HCT116 (cell line): ENCODE data around the gene SCGB3A2. TPM values are rescaled to one million over a fixed set of nuclear protein-coding genes. Genes with fewer than 3 reads are reported as not detected.

Experiments used
- ATAC-seq: fragments of 200-7000 bp; cut with Tn5 transposase; 2 replicates; pipeline ENCODE4 v1.9.1; 2020; ENCODE audit warnings: mild to moderate bottlenecking, moderate library complexity
- Bru-seq: library from RNA; stranded (reverse); fragments of 400-500 nt; gene quantifications from one replicate; lab custom pipeline; 2021; lab: Mats Ljungman, UMichigan
- BruChase-seq, 2 experiments: library from RNA; stranded (reverse); fragments of 400-500 nt; gene quantifications; one replicate each; lab custom pipeline; 2021; lab: Mats Ljungman, UMichigan
- BruUV-seq: library from RNA; stranded (reverse); fragments of 400-500 nt; replicated peaks from 2 replicates; lab custom pipeline; 2021; lab: Mats Ljungman, UMichigan
- CTCF ChIA-PET: fragments of 300-600 bp; sonication (Branson Sonifier 250); formaldehyde crosslinking; loops from one replicate; lab custom pipeline; 2021; ENCODE audit warnings: antibody characterized with exemption; lab: Charles Lee
- POLR2A ChIA-PET: fragments of 300-600, 350-600 bp; sonication (Branson Sonifier 250); formaldehyde crosslinking; loops from one replicate; lab custom pipeline; 2021; ENCODE audit warnings: antibody characterized with exemption; lab: Charles Lee
- RAD21 ChIA-PET, 2 experiments: fragments of 300-600 bp; sonication (Branson Sonifier 250); formaldehyde crosslinking; loops; one replicate each; lab custom pipeline; 2023; ENCODE audit warnings: low total read pairs in 2 of 2; ENCODE audit not compliant: uncharacterized antibody in 2 of 2, unreplicated experiment in 2 of 2, low non-redundant PET in 1 of 2; lab: Charles Lee
- DNase-seq: peaks from one replicate; pipeline ENCODE4 v3.0.0-alpha.2; 2010; ENCODE audit warnings: low read depth, low spot score
- H2AFZ ChIP-seq: fragments of 200-600 bp; shearing (Covaris generic), sonication (generic); 2 replicates; pipeline ENCODE4 v1.6.1; 2017; ENCODE audit warnings: low read depth, mixed run types, mixed read lengths, antibody characterized with exemption, low read length; ENCODE audit not compliant: poor library complexity, severe bottlenecking
- H3K27ac ChIP-seq: 2 replicates; pipeline ENCODE4 v1.5.1; 2012; ENCODE audit warnings: low read depth, low read length
- H3K27me3 ChIP-seq: fragments of 200-600 bp; sonication (generic); 2 replicates; pipeline ENCODE4 v1.6.1; 2016; ENCODE audit warnings: mixed run types, low read length, mixed read lengths; ENCODE audit not compliant: insufficient read depth
- H3K36me3 ChIP-seq, 2 experiments: fragments of 200-500 bp in 1 of 2; fragments of 200-600 bp in 1 of 2; sonication (Bioruptor generic) in 1 of 2; sonication (generic) in 1 of 2; 2 replicates each; pipeline versions ENCODE4 v1.5.1 to v1.6.1; 2014 to 2016; ENCODE audit warnings: low read length in 2 of 2, inconsistent platforms in 1 of 2, mixed read lengths in 1 of 2, mixed run types in 1 of 2; ENCODE audit not compliant: insufficient read depth in 2 of 2, control insufficient read depth in 1 of 2
- H3K4me1 ChIP-seq, 2 experiments: fragments of 200-600 bp in 1 of 2; sonication (generic) in 1 of 2; 2 replicates each; pipeline versions ENCODE4 v1.5.1 to v1.6.1; 2012 to 2017; ENCODE audit warnings: low read length in 2 of 2, inconsistent platforms in 1 of 2, mild to moderate bottlenecking in 1 of 2, mixed read lengths in 1 of 2, mixed run types in 1 of 2, moderate library complexity in 1 of 2; ENCODE audit not compliant: insufficient read depth in 2 of 2, control insufficient read depth in 1 of 2
- H3K4me2 ChIP-seq: fragments of 200-600 bp; sonication (generic); 2 replicates; pipeline ENCODE4 v1.6.1; 2017; ENCODE audit warnings: mixed run types, low read length, mixed read lengths
- H3K4me3 ChIP-seq, 2 experiments: fragments of 200-600 bp in 1 of 2; sonication (generic) in 1 of 2; replicated peaks in 1 of 2; 2 replicates each; pipeline ENCODE4 v1.5.1; 2011 to 2016; ENCODE audit warnings: low read length in 2 of 2, control low read depth in 1 of 2, low read depth in 1 of 2, mild to moderate bottlenecking in 1 of 2, mixed read lengths in 1 of 2, mixed run types in 1 of 2
- H3K79me2 ChIP-seq: fragments of 200-600 bp; sonication (generic); 2 replicates; pipeline ENCODE4 v1.6.1; 2017; ENCODE audit warnings: mild to moderate bottlenecking, mixed run types, low read length, moderate library complexity, mixed read lengths; ENCODE audit not compliant: insufficient read depth
- H3K9ac ChIP-seq: fragments of 200-600 bp; sonication (generic); 2 replicates; pipeline ENCODE4 v1.6.1; 2016; ENCODE audit warnings: low read length, mixed read lengths
- H3K9me2 ChIP-seq: fragments of 200-600 bp; sonication (generic), shearing (Covaris generic); 2 replicates; pipeline ENCODE4 v1.6.1; 2017; ENCODE audit warnings: mixed run types, mild to moderate bottlenecking, moderate library complexity; ENCODE audit not compliant: insufficient read depth
- H3K9me3 ChIP-seq, 2 experiments: fragments of 200-500 bp in 1 of 2; fragments of 200-600 bp in 1 of 2; sonication (Bioruptor generic) in 1 of 2; sonication (generic) in 1 of 2; 2 replicates each; pipeline ENCODE4 v1.6.1; 2014 to 2017; ENCODE audit warnings: low read length in 2 of 2, mixed read lengths in 2 of 2, inconsistent platforms in 1 of 2, low read depth in 1 of 2, mild to moderate bottlenecking in 1 of 2, mixed run types in 1 of 2, moderate library complexity in 1 of 2; ENCODE audit not compliant: control insufficient read depth in 1 of 2, insufficient read depth in 1 of 2
- H4K20me1 ChIP-seq: fragments of 200-600 bp; sonication (generic), shearing (Covaris generic); 2 replicates; pipeline ENCODE4 v1.6.1; 2017; ENCODE audit warnings: mixed run types, mild to moderate bottlenecking, moderate library complexity; ENCODE audit not compliant: insufficient read depth
- ATF3 ChIP-seq: IDR thresholded peaks from 2 replicates; pipeline ENCODE4 v1.6.1; 2012
- EZH2phosphoT487 ChIP-seq: fragments of 200-600 bp; IDR thresholded peaks from 2 replicates; pipeline ENCODE4 v1.6.1; 2018; ENCODE audit warnings: antibody characterized with exemption, borderline replicate concordance
- POLR2AphosphoS5 ChIP-seq: IDR thresholded peaks from 2 replicates; pipeline ENCODE4 v1.6.1; 2011; ENCODE audit warnings: mild to moderate bottlenecking, low read depth, low read length, moderate library complexity
- RAD21 ChIP-seq: IDR thresholded peaks from 2 replicates; pipeline ENCODE4 v1.6.1; 2012; ENCODE audit warnings: low read depth, mild to moderate bottlenecking
- SRF ChIP-seq: IDR thresholded peaks from 2 replicates; pipeline ENCODE4 v1.6.1; 2012; ENCODE audit warnings: low read depth
- YY1 ChIP-seq: IDR thresholded peaks from 2 replicates; pipeline ENCODE4 v1.6.1; 2011; ENCODE audit warnings: low read length, low read depth, moderate library complexity, mild to moderate bottlenecking; ENCODE audit not compliant: insufficient replicate concordance; ENCODE audit errors: extremely low read depth
- ZNF274 ChIP-seq: fragments of 200-500 bp; sonication (Bioruptor generic); IDR thresholded peaks from 2 replicates; pipeline ENCODE4 v1.6.1; 2014; ENCODE audit warnings: mild to moderate bottlenecking, low read depth, low read length, inconsistent platforms
- intact Hi-C: fragments of 100-400 bp; cut with micrococcal nuclease; formaldehyde crosslinking; loops from 2 replicates; pipeline ENCODE4 v1.10.0; 2022
- long read RNA-seq: library from polyadenylated mRNA; unstranded; transcript quantifications from one replicate; pipeline ENCODE4 v2.0.0, GENCODE V29; 2021; ENCODE audit not compliant: unreplicated experiment
- polyA plus RNA-seq: library from polyadenylated mRNA; unstranded; fragments of >200 nt; gene quantifications from 2 replicates; pipeline ENCODE4 v1.2.1, GENCODE V29; 2012; ENCODE audit warnings: missing spikeins
- total RNA-seq: library from RNA; stranded (reverse); gene quantifications from one replicate; pipeline ENCODE4 v1.2.1, GENCODE V29; 2021; ENCODE audit not compliant: unreplicated experiment

SCGB3A2 gene
- not detected for total RNA-seq
- not detected in 2 replicates for polyA plus RNA-seq
- Bru-seq, nascent RNA = not detected
- not detected for BruChase-seq, experiment 1, labeled RNA remaining after a 6-hour chase
- BruChase-seq, experiment 2, labeled RNA remaining after a 2-hour chase = not detected
- long read RNA-seq = 0 reads

DNA sequence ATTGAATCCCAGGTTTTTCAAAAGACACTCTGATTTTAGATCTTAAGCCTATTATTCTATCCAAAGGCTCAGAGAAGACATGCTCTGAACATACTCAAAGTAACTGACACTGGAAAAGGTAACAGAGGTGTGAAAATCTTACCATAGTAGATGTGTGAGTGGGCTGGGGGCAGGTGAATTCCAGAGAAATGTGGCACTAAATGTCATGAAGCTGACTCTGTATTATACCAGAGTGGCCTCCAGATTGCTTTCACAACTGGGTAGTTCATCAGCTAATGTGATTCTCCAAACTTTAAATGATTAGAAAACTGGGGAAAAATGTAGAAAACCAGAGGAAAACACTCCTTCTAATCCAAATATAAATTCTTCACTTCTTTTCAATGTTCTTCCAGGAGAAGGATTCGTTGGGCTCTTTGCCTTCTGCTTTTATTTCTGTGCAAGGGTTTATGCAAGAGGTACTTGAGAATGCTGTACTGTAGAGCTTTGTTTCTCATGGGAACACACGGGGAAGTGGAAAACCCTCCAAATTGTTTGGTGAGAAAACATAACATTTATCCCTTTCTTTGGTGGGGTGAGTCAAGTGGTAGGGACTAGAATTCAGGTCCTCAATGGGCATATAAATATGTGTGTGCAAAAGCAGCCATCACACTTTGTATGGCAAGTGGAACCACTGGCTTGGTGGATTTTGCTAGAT, at the start of gene SCGB3A2:
TSS of gene SCGB3A2 (plus strand) at position 646 of the 694 bp plus-strand sequence. CDS start 93 bp downstream, outside the sequence.
- Histone ChIP-seq H3K9me2 (no peaks in the 10 kb centered on the region), H3K4me2 (no peak within 1 kb of the TSS), H3K4me3 (no peak within 1 kb of the TSS), H3K9ac (no peak within 1 kb of the TSS), H4K20me1 (no peaks in the 10 kb centered on the region), H3K79me2 (no peaks in the 10 kb centered on the region), H2AFZ (no peak within 1 kb of the TSS), H3K9me3 (no peaks in the 10 kb centered on the region), H3K4me1 (no peaks in the 10 kb centered on the region), H3K27ac (no peak within 1 kb of the TSS), H3K36me3 (no peaks in the 10 kb centered on the region), H3K27me3 (peaks cover 20% of the 10 kb centered on the region; the same call in 1 of the 2 replicates)
- no peak for DNase-seq
- ChIA-PET CTCF (interaction anchor here (1.1 kb wide), 1 partner anchor 9 kb away, joined by 5 read pairs; no protein-coding TSS in a partner anchor), POLR2A (no interaction called here), RAD21 (no interaction called here)
- intact Hi-C loops = no loop called here
- TF ChIP-seq ZNF274 = no peak
- TF ChIP-seq SRF = no peak
- TF ChIP-seq ATF3 = no peak
- TF ChIP-seq POLR2AphosphoS5 = no peak
- no peak for TF ChIP-seq YY1
- TF ChIP-seq RAD21 = no peak
- TF ChIP-seq EZH2phosphoT487 = no peak
- ATAC-seq = no peak
- no TSS peak for BruUV-seq

DNA sequence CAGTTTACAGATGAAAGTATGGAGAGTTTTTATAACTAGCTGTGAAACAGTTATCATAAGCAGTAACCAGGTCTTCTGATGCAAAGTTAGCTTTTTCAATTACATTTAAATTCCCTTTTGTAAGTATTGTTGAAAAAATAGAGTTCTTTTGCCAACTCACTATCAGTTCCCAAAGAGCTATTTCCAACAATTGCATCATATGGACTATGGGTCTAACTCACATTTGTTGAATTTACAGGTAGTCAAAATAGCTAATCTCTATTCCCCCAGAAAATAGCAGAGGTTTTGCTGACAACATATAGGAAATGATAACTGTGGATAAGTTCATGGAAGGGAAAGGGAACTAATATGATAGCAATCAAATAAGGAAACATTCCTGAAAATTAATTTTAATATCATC, 48.5 kb upstream of the SCGB3A2 start:
- H3K9me2 ChIP-seq = no peaks in the 10 kb centered on the region
- no peak overlapping the region for H3K4me2 ChIP-seq
- ATAC-seq = no peak
- no peaks in the 10 kb centered on the region for H3K4me1 ChIP-seq
- no peak for TF ChIP-seq RAD21
- TF ChIP-seq, all 23 proteins: peak for 0
- H3K4me3 ChIP-seq = no peak overlapping the region
- H3K36me3 ChIP-seq = no peaks in the 10 kb centered on the region
- ChIA-PET CTCF (interaction anchor here (0.9 kb wide), 1 partner anchor 196 kb away, joined by 3 read pairs; no protein-coding TSS in a partner anchor), POLR2A (no interaction called here), RAD21 (no interaction called here)
- DNase-seq = no peak
- no peak overlapping the region for H2AFZ ChIP-seq
- intact Hi-C loops = no loop called here
- H3K27me3 ChIP-seq = peaks cover 43% of the 10 kb centered on the region
- H4K20me1 ChIP-seq = no peaks in the 10 kb centered on the region
- no peaks in the 10 kb centered on the region for H3K9me3 ChIP-seq
- no TSS peak for BruUV-seq
- no peak overlapping the region for H3K27ac ChIP-seq
- no peak overlapping the region for H3K9ac ChIP-seq
- H3K79me2 ChIP-seq = no peaks in the 10 kb centered on the region
